NCI-H774 (cell line): ENCODE data around the gene LIPM.
A peak's percentile ranks its signal among the peaks of the same experiment; 100 is the strongest.
"Not testable (repeated sequence)": the region's sequence is repeated elsewhere in the genome, so short reads cannot be mapped to it uniquely, and the experiment has no call there.

Experiments used
- DNase-seq: peaks from one replicate; lab custom pipeline; 2025; lab: John Stamatoyannopoulos, UW

Gene LIPM

GRCh38 chr10:88803641-88804040 lies 1.1 kb downstream of the LIPM start:
- no peak for DNase-seq

- no peak for DNase-seq
These were observed 1.7 kb downstream of the LIPM start for GRCh38 chr10:88804083-88804812.

- no peak for DNase-seq
These were observed 2.8 kb downstream of the LIPM start for GRCh38 chr10:88805361-88805760.

DNA sequence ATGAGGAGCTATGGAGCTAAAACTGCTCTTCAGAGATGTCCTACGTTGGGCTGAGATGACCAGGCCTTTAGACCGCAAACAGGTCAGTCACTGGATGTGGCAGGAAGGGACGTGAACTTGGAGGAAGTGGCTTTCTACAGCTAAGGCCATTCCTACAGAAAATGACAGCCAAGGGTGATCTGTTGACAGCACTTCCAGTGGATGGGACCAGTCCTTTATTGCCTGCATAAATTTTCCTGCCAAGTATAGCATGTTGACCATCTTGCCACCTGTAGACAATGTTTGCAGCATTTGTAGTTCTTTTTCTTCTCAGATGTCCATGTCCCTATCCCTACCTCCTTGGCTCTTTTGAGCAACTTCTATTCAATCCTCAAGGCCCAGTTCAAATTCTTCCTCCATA lies 3.4 kb downstream of the LIPM start:
- DNase-seq, result no peak

GRCh38 chr10:88809621-88810020 lies 7.1 kb downstream of the LIPM start:
- DNase-seq, result no peak

- peak; percentile 20 for DNase-seq
These were observed 7.8 kb downstream of the LIPM start for GRCh38 chr10:88810196-88810961.

GRCh38 chr10:88813200-88813599 lies 10.7 kb downstream of the LIPM start:
- DNase-seq, result no peak

DNA sequence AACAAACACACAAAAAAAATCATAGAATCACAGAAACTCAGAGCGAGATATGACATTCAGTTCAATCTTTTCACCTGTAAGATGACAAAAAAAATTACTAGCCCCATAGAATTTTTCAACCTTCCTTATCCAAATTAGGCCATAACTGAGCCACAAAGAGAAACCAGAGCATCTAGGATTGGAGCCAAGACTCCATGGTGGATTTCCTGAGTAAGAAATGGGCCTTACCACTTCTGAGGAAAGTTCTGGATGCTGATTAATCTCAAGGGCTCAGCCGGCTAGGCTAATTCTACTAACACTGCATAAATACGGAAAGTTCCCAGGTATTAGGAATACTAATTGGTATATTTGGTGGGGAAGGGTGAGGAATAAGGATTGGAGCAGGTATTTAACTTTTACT lies 16.8 kb downstream of the LIPM start:
- no peak for DNase-seq

- no peak for DNase-seq
These were observed 18.3 kb downstream of the LIPM start for GRCh38 chr10:88820748-88821401.

DNA sequence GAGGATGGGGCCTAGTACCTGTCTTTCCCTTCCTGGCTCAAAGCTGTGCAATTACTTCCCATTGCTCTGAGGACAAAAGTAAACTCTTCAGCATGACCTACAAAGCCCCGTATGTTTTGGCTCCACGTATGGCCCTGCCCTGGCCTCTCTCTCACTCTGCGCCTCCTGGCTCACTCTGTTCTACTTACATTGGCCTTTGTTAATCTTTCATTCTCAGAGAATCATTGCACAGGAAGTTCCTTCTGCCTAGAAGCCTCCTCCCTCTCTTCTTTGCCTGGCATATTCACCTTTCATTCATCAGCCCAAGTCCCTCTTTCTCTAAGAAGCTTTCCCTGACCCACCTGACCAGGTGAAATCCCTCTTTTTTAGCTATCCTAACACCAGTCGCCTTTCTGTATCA lies 23.9 kb downstream of the LIPM start:
- no peak for DNase-seq

GRCh38 chr10:88827671-88828070 lies 25.1 kb downstream of the LIPM start:
- DNase-seq, result no peak

GRCh38 chr10:88828310-88828709 lies 25.8 kb downstream of the LIPM start:
- DNase-seq, result no peak

GRCh38 chr10:88830643-88831268 lies 28.2 kb downstream of the LIPM start:
- DNase-seq, result no peak

GRCh38 chr10:88831709-88832108 lies 29.2 kb downstream of the LIPM start:
- DNase-seq, result no peak

DNA sequence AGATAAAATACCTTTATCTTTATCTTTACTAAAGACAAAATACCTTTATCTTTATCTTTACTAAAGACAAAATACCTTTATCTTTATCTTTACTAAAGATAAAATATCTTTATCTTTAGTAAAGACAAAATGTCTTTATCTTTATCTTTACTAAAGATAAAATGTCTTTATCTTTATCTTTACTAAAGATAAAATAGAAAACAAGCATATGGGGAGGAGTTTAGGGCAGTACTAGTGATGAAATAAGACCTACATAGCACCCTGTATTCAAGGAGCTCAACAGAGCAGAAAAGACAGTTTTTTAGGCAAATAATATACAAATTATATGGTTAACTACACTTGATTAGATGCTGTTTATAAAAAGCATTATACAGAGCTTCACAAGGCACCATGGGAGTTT lies 29.8 kb downstream of the LIPM start:
- DNase-seq, result no peak

- DNase-seq, result no peak
These were observed 30.6 kb downstream of the LIPM start for GRCh38 chr10:88833156-88833555.

DNA sequence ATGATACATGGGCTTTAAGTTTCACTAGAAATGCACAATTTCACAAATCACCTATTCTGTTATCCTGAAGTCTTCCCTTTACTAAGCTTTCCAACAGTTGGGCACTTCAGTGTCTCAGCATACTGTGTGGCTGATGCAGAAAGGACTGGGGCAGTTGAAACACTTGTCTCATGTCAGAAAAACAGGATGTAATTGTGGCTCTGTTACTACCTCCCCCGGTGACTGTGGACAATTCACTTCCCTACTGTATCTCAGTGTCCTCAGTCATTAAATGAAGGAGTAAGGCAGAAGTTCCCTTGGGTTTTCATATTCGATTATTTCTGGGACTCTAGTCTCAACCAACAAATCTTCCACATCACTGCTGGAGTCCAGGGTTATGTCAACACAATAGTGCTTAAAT lies 31.2 kb downstream of the LIPM start:
- DNase-seq, result no peak

DNA sequence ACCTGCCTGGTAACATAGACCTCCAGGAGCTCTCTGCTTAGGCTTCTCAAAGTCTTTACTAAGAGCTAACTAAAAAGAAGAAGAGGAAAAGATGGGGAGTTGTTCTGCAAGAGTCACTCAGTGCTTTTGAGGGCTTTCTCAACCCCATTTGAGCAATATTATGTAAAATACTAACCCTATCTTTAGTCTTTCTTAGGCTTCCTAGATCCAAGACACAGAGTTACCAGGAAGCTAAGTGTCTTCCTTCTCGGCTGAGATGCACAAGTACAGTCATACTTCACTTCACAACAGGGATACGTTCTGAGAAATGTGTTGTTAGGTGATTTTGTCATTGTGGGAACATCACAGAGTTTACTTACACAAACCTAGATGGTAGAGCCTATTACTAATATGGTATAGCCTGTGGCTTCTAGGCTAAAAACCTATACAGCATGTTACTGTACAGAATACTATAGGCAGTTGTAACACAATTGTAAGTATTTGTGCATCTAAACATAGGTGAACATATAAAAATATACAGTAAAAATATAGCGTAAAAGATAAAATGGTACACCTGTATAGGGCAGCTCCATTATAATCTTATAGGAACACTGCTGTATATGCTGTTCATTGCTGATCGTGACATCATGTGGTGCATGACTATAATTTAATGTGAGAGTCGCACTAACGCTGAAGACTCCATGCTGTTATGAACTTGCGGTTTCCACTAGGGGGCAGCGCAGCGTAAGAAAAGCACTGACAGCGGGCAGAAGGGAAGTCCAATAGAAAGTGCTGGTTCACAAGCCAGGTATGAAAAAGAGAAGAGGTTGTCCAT lies 32.8 kb downstream of the LIPM start:
- DNase-seq, result peak; percentile 39

GRCh38 chr10:88835910-88836221 lies 33.3 kb downstream of the LIPM start:
- no peak for DNase-seq

- not testable (repeated sequence) for DNase-seq
These were observed 35.1 kb downstream of the LIPM start for GRCh38 chr10:88837632-88838031.

- DNase-seq, result no peak
These were observed 36.3 kb downstream of the LIPM start for GRCh38 chr10:88838766-88839350.

- DNase-seq, result no peak
These were observed 37.6 kb downstream of the LIPM start for GRCh38 chr10:88840104-88840503.
